Left ventricle myocardium superior (tissue), 1 donor: ENCODE data around the gene ZNF613. TPM values are rescaled to one million over a fixed set of nuclear protein-coding genes. Genes with fewer than 3 reads are reported as not detected.
"Not testable (repeated sequence)": the region's sequence is repeated elsewhere in the genome, so short reads cannot be mapped to it uniquely, and the experiment has no call there.

Source experiments
- ATAC-seq: fragments of 200-7000 bp; cut with Tn5 transposase; one replicate; pipeline ENCODE4 v1.9.1; 2020; ENCODE audit warnings: mild to moderate bottlenecking, moderate library complexity
- DNase-seq: peaks from one replicate; pipeline ENCODE4 v3.0.0-alpha.2; 2020
- intact Hi-C: fragments of 100-400 bp; cut with micrococcal nuclease; formaldehyde crosslinking; loops from one replicate; pipeline ENCODE4 v1.11.0; 2022
- long read RNA-seq: library from polyadenylated mRNA; unstranded; transcript quantifications from one replicate; pipeline ENCODE4 v2.0.0, GENCODE V29; 2021
- total RNA-seq: library from RNA; stranded (reverse); fragmentation: NEBNext Ultra II Directional; extraction: Animal tissue kit (Norgen Biotek cat#: 25700); gene quantifications from one replicate; pipeline ENCODE4 v1.2.1, GENCODE V29; 2021
- donor health status: DM: no; HTN: yes; CAD: no; lungs with severe emphysema.

Gene ZNF613
- total RNA-seq = 4.2 TPM
- long read RNA-seq, partial matches to known transcripts = 0 of 7 reads
- long read RNA-seq, other reads (novel, unspliced or antisense) = 2 of 7 reads

DNA sequence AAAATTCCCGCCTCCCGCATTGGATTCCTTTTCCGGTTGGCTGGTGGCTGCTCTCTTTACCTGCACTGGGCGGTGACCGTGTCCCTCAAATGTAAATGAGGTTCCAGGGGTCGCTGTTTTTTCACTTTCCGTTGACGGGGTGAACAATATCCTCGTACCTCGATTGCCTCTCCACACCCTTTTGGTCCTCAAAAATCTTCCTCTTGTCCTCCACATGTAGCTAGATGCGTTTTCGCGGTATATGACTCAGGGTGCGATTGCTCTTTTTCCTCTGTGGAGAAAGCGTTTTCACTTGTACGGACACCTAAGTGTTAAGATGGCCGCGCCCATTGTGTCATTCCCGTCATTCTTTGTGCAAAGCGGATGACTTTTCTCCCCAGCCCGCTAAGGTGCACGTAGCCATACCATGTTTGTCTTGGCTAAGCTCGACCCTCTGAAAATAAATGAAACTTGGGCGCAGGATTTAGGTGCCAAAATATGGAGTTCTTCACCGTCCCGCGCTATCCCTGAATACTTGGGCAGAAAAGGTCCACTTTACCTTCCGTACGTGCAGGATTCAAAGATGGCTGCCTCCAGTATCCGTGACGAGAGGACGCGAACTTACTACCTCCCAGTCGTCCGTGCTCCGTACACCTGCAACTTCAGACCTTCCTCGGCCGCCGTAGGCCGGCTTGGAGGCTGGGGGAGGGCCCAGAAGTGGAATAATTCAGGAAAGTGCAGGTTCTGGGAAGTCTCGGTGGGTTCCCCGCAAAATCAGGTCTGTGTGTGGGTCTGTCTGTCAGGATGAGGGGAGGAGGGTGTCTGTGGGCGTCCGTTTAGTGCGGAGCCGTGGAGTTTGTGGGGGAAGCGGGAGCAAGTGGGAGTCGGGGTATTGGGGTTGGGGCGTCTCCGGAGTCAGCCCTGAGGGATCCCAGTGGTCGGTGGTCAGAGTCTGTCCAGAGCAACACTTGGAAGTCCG lies at the start of gene ZNF613:
ZNF613 (plus strand) TSS at position 689 of the 958 bp plus-strand sequence. CDS start 8,749 bp downstream, outside the sequence.
- ATAC-seq = peak; percentile 97
- peak; percentile 90 for DNase-seq
- intact Hi-C loops = no loop called here

DNA sequence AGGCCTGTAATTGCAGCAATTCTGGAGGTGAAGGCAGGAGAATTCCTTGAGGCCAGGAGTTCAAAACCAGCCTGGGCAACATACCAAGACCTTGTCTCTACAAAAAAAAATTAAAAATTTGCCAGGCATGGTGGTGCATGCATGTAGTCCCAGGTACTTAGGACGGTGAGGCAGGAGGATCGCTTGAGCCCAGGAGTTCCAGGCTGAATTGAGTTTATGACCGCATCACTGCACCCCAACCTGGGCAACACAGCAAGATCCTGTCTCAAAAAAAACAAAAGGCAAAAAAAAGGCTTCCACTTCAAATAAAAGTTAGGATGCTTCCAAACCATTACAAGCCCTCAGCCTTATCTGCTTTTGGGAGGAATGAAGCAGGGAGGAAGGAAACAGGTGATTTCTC lies 44.8 kb upstream of the ZNF613 start:
- DNase-seq (no peak), ATAC-seq (no peak)
- intact Hi-C loops = no loop called here

DNA sequence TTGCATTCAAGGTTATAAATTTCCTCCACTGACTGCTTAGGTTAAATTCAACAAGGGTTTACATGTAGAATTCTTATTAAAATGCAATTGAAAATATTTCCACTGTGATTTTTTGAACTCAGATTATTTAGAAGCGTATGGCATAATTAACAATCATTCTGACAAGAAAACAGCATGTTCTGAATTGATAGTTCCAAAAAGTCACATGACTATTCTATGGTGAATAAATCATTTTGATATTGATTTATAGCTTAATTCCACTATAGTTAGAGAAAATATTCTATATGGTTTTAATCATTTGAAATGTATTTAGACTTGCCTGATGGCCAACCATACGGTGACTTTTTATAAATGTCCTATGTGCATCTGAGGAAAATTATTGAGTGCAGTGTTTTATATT lies 42.6 kb upstream of the ZNF613 start:
- no peak for DNase-seq
- intact Hi-C loops = no loop called here
- ATAC-seq = no peak

DNA sequence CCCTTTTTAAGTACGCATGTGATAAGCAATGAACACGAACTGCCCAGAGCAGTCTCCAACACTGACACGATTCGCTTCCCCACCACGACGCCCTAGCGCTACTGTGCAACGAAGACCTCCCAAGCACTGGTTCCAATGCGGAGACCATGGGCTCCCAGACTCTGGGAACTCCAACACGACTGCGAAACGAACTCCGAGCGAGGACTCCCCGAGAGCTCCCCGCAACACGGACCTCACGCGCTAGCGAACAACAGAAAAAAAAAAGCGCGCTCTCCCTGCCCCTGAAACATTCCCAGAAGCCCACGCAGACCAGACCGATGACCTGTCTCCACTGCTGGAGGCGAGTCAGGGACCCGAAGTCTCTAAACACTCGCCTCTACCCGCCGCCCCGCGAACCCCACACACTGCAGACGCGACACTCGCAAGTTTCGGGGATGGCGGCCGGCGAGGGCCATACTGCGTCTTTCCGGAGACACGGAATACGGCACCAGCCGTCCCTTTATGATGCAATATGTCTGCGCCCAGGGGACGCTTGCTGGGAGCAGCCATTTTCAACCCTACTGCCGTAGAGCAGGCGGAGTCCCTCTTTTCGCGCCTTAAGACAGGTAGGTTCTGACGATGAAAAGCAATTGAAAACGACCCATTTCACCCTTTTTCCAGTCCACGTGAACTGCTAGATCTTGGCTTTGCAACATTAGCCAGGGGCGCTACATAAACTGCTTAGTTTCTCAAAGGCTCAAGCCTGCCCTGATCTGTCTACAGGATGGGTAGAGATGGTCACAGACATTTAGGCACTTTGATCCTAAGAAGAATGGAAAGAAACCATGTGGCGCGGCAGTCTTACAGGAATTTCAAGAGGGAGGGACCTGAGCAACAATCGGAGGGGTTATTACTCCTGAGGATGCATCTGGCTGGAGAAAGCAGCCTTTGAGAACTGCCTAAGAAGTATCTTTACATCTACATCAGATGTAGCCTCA lies 39.5 kb upstream of the ZNF613 start, which contains the start of gene ZNF577:
ZNF577 (minus strand) TSS at position 430 of the 977 bp plus-strand sequence. CDS start 7,569 bp downstream, outside the sequence.
- ATAC-seq (peak; percentile 99), DNase-seq (peak; percentile 93)
- intact Hi-C loops = no loop called here

DNA sequence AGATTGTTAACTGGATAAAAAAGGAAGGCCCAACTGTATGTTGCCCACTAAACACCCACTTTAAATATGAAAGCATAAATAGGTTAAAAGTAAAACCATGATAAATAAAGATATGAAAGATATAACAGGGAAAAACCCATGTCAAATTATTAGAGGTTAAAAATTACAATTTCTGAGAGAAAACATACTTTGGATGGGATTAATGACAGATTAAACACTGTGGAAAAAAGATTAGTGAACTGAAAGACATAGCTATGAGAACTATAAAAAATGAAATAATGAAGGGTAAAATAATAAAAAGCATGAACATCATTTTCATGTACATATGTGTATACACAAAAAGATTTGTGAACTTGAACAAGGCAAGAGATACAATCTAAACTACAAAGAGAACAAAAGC lies 37.3 kb upstream of the ZNF613 start:
- no peak for DNase-seq
- intact Hi-C loops = no loop called here
- ATAC-seq = no peak

DNA sequence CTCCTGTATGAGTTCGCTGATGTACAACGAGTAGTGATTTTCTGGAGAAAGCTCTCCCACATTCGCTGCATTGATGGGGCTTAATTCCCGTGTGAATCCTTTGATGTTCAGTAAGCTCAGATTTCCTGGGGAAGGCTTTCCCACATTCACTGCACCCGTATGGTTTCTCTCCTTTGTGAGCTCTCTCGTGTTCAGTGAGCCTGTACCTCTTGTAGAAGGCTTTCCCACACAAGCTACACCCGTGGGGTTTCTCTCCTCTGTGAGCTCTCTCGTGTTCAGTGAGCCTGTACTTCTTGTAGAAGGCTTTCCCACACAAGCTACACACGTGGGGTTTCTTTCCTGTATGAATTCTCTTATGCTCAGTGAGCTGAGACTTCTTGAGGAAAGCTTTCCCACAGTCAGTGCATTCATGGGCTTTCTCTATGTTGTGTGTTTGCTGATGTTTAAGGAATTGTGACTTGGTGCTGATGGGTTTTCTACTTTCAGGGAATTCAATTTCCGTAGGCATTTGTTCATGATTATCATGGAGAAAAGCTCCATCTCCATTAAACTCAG lies 36.0 kb upstream of the ZNF613 start:
- DNase-seq (no peak), ATAC-seq (no peak)
- intact Hi-C loops = no loop called here

DNA sequence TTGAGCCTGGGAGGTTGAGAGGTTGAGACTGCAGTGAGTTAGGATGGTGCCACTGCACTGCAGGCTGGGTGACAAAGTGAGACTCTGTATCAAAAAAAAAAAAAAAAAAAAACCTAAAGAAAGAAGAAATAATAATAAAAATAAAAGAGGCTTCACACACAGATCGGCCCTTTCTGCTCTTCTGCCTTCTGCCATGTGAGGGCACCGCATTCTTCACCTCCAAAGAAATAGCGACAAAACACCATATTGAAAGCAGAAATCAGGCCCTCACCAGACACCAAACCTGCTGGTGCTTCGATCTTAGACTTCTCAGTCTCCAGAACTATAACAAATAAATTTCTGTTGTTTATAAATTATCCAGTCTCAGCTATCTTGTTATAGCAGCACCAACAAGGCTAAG lies 25.4 kb upstream of the ZNF613 start:
- intact Hi-C loops = no loop called here
- ATAC-seq = no peak

DNA sequence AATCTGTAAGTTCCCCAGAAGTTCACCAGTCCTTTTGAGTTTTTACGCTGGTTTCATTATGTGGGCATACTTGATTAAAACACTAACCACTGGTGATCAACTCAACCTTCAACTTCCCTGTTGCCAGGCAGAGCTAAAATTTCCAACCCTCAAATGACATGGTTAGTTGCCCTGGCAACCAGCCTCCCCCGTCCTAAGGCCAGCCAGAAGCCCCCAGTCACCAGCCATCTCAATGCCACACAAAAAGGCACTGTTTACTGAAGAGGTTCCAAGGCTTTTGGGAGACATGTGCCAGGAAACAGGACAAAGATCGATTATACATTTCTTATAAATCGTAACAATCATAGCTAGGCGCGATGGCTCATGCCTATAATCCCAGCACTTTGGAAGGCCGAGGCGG lies 24.1 kb upstream of the ZNF613 start:
- intact Hi-C loops = no loop called here
- ATAC-seq = no peak
- DNase-seq = no peak

More for the DNA sequence above, 25.4 kb upstream of the ZNF613 start:
- no peak for DNase-seq

DNA sequence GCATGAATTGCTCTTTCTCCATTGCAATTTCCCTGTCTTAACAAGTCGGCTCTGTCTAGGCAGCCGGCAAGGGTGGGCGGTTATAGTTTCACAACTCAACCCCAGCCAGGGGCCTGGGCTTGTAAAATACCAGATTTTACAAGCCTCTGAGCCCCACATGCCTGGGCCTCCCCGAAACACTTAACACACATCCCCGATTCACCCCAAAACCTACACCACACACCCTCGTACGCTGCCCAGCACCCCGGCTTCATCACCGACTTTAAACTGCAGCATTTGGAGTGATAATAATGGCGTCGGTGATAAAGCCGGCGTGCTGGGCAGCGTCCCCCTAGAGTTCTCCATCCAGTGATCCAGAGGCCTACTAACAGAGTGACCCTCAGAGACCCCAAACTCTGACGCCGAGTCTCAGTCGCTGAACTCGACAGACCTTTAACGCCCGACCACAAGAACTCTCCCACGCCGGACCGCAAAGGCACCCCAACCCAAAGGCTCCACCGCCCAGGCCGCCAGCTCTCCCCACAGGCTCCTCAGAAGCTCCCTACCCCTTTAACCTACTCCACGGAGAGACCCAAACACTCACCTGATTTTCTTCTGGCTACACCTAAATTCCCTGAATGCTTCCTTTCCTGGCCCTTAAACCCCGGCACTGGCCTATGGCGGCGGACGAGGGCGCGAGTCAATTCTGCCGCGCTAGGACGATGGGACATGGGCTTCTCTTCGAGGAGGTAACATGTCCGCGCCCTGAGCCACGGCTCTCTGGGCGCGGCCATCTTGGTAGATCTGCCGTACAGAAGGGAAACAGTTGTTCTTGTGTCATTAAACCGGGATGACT lies 22.7 kb upstream of the ZNF613 start, which contains the start of gene ZNF649:
ZNF649 (minus strand) TSS at position 687 of the 835 bp plus-strand sequence. CDS start 4,910 bp downstream, outside the sequence.
- DNase-seq (peak; percentile 89), ATAC-seq (peak; percentile 100)
- intact Hi-C loops = no loop called here

DNA sequence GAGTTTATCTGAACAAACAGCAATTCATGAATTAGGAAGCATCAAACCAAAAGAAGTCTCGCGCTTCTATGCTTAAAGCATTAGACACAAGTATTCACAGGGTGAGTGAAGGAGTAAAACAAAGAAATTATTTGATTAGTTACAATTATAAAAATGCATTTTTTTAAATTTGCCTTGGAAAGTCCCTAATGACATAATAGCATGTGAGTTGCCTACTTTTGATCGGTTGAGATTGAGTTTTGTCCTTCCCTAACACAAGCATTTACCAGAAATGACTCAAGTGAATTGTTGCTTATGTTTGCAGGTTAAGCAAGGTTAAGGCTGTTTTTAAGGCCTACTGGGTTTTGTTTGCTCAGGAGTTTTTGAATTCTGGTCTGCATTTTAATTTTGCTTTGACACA lies 22.1 kb upstream of the ZNF613 start:
- DNase-seq (no peak), ATAC-seq (no peak)
- intact Hi-C loops = no loop called here

DNA sequence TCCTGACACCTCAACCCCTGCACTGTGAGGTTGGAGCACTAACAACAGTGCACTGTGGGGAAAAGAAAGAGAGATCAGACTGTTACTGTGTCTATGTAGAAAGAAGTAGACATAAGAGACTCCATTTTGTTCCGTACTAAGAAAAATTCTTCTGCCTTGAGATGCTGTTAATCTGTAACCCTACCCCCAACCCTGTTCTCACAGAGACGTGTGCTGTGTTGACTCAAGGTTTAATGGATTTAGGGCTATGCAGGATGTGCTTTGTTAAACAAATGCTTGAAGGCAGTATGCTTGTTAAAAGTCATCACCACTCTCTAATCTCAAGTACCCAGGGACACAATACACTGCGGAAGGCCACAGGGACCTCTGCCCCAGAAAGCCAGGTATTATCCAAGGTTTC lies 21.6 kb upstream of the ZNF613 start:
- DNase-seq, ATAC-seq, intact Hi-C loops: not testable (repeated sequence)

DNA sequence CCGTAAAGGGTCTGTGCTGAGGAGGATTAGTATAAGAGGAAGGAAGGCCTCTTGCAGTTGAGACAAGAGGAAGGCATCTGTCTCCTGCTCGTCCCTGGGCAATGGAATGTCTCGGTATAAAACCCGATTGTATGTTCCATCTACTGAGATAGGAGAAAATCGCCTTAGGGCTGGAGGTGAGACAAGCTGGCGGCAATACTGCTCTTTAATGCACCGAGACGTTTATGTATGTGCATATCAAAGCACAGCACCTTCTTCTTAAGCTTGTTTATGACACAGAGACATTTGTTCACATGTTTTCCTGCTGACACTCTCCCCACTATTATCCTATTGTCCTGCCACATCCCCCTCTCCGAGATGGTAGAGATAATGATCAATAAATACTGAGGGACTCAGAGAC lies 21.2 kb upstream of the ZNF613 start:
- DNase-seq, ATAC-seq, intact Hi-C loops: not testable (repeated sequence)

DNA sequence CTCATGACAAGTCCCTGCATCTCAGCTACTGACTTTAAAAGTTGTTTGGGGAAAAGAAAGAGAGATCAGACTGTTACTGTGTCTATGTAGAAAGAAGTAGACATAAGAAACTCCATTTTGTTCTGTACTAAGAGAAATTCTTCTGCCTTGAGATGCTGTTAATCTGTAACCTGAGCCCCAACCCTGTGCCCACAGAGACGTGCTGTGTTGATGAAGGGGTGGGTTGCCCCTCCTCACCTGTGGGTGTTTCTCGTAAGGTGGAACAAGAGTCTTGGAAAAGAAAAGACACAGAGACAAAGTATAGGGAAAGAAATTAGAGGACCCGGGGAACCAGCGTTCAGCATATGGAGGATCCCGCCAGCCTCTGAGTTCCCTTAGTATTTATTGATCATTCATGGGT lies 19.3 kb upstream of the ZNF613 start:
- DNase-seq, ATAC-seq, intact Hi-C loops: not testable (repeated sequence)

DNA sequence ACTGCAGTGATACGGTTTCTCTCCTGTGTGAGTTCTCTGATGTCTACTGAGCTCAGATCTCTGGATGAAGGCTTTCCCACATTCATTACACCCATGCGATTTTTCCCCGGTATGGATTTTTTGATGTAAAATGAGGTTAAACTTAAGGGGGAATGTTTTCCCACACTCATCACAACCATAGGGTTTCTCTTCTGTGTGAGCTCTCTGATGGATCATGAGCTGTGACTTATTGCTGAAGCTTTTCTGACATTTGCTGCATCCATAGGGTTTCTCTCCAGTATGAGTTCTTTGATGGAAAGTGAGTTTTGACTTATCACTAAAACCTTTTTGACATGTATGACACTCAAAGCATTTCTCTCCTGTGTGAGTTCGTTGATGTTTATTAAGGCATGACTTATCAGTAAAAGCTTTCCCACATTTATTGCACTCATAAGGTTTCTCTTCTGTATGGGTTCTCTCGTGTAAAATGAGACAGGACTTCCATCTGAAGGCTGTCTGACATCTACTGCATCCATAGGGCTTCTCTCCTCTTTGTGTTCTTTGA lies 11.9 kb upstream of the ZNF613 start:
- intact Hi-C loops = no loop called here
- DNase-seq (no peak), ATAC-seq (no peak)

DNA sequence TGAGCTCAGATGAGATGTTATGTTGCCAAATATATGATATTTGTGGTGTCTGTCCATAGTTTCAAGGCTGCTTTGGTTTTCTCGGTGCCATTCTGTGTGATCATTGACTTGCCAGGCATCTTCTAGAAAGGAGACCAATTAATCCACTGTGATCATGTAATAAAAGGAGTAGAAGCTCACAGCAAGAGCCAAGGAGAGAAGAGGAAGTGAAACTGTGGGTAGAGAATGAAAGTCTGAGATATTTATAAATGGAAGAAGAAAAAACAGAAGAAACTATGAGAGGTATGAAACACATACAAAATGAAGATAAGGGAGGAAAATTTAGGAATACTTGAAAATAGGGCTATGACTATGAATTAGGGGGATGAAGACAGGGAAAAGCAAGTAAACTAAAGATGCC lies 11.1 kb upstream of the ZNF613 start:
- ATAC-seq (no peak), DNase-seq (no peak)
- intact Hi-C loops = no loop called here

DNA sequence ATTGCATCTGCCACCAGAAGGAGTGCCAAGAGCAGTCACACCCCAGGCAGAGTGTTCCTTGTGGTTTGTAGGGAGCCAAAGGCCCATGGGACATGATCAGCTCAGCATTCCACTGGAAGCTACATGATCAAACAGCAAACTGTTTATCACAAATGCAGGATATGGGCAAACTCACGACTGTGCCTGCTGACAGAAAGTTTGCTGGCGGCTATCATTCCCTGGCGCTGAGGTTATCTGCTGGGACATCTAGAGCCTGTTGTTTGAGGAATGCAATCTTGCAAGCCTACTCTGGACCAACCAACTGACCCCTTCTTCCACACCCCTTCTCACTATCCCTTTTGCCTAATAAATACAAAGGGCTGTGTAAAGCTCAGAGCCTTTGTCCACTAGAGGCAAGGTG lies 7.7 kb upstream of the ZNF613 start:
- DNase-seq (no peak), ATAC-seq (no peak)
- intact Hi-C loops = no loop called here

DNA sequence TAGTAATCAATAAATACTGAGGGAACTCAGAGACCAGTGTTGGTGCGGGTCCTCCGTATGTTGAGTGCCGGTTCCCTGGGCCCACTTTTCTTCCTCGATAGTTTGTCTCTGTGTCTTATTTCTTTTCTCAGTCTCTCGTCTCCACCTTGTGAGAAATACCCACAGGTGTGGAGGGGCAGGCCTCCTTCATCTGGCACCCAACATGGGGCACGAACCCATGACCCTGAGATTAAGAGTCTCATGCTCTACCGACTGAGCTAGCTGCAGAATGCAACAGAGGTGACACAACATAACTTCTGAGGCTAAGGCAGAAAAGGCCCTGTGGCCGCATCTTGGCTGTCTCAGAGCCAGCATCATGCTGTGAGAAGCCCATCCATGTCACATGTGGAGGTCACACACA lies 5.3 kb upstream of the ZNF613 start:
- DNase-seq (no peak), ATAC-seq (no peak)
- intact Hi-C loops = no loop called here

DNA sequence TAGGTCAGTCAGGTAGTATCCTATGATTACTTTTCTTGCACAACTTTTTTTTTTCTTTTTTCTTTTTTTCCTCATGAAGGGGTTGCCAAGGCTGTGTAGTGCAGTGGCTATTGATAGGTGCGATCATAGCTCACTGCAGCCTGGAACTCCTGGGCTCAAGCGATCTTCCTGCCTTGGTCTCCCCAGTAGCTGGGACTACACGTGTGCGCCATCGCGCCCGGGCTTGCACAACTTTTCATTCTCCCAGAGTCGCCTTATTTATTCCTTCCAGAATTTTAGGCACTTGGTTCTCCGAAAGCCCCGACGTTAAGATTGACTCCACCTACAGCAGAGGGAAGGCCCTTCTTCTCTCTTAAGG lies 867 bp upstream of the ZNF613 start:
- peak; percentile 16 for ATAC-seq
- intact Hi-C loops = no loop called here
- DNase-seq = no peak
